Hepatocyte (in vitro differentiated cells): Measurements from ENCODE around the gene ITSN1. TPM values are rescaled to one million over a fixed set of nuclear protein-coding genes. Genes with fewer than 3 reads are reported as not detected.
"Not testable (repeated sequence)": the region's sequence is repeated elsewhere in the genome, so short reads cannot be mapped to it uniquely, and the experiment has no call there.

Source experiments
- DNase-seq: peaks from one replicate; pipeline ENCODE4 v3.0.0-alpha.2; 2016; ENCODE audit warnings: low spot score
- H2AFZ ChIP-seq: fragments of 200-600 bp; sonication (generic); 2 replicates; pipeline ENCODE4 v1.6.0; 2016; ENCODE audit warnings: antibody characterized with exemption, mild to moderate bottlenecking
- H3K27ac ChIP-seq: fragments of 200-600 bp; sonication (generic); 2 replicates; pipeline ENCODE4 v1.5.1; 2016; ENCODE audit warnings: mild to moderate bottlenecking
- H3K27me3 ChIP-seq: fragments of 200-600 bp; sonication (generic); 2 replicates; pipeline ENCODE4 v1.6.1; 2016
- H3K36me3 ChIP-seq: fragments of 200-600 bp; sonication (generic); replicated peaks from 2 replicates; pipeline ENCODE4 v1.5.1; 2016; ENCODE audit warnings: low read depth; ENCODE audit not compliant: insufficient read depth
- H3K4me1 ChIP-seq: fragments of 200-600 bp; sonication (generic); 2 replicates; pipeline ENCODE4 v1.5.1; 2016; ENCODE audit warnings: mild to moderate bottlenecking, moderate library complexity; ENCODE audit not compliant: insufficient read depth
- H3K4me2 ChIP-seq: fragments of 200-600 bp; sonication (generic); 2 replicates; pipeline ENCODE4 v1.6.0; 2016
- H3K4me3 ChIP-seq: fragments of 200-600 bp; sonication (generic); 2 replicates; pipeline ENCODE4 v1.5.1; 2016; ENCODE audit warnings: mild to moderate bottlenecking
- H3K79me2 ChIP-seq: fragments of 200-600 bp; sonication (generic); 2 replicates; pipeline ENCODE4 v1.6.0; 2017; ENCODE audit warnings: mild to moderate bottlenecking
- H3K9me2 ChIP-seq: fragments of 200-600 bp; sonication (generic); replicated peaks from 2 replicates; pipeline ENCODE4 v1.6.0; 2017; ENCODE audit warnings: mild to moderate bottlenecking; ENCODE audit not compliant: insufficient read depth
- H3K9me3 ChIP-seq: fragments of 200-600 bp; sonication (generic); 2 replicates; pipeline ENCODE4 v1.5.1; 2016; ENCODE audit warnings: low read depth, mild to moderate bottlenecking
- H4K20me1 ChIP-seq: fragments of 200-600 bp; sonication (generic); 2 replicates; pipeline ENCODE4 v1.6.0; 2016; ENCODE audit warnings: mild to moderate bottlenecking; ENCODE audit not compliant: insufficient read depth, poor library complexity, severe bottlenecking
- EZH2 ChIP-seq: fragments of 200-600 bp; sonication (generic); IDR thresholded peaks from 2 replicates; pipeline ENCODE4 v1.6.1; 2016; ENCODE audit warnings: antibody characterized with exemption, mild to moderate bottlenecking, borderline replicate concordance
- EZH2phosphoT487 ChIP-seq: fragments of 200-600 bp; sonication (generic); IDR thresholded peaks from one replicate; pipeline ENCODE4 v1.6.1; 2018; ENCODE audit warnings: antibody characterized with exemption, mild to moderate bottlenecking, low read depth, moderate library complexity; ENCODE audit not compliant: unreplicated experiment, severe bottlenecking
- WGBS: methylation state at CpG from one replicate; pipeline ENCODE4 v1.1.6; 2016; ENCODE audit warnings: low lambda C conversion rate; ENCODE audit errors: missing lambda C conversion rate; 5-methylcytosine and 5-hydroxymethylcytosine counted together
- polyA plus RNA-seq: library from polyadenylated mRNA; unstranded; fragments of >200 nt; fragmentation: Nextera tagmentation; extraction: Ambion mirVana; gene quantifications from 2 replicates; pipeline ENCODE4 v1.2.1, GENCODE V29; 2016
- total RNA-seq: library from RNA; depleted of rRNA; stranded (reverse); fragments of >200 nt; gene quantifications from 2 replicates; pipeline ENCODE4 v1.2.3, GENCODE V29; 2014
- TF ChIP-seq, protein P1 (sequence below): fragments of 200-600 bp; sonication (generic); IDR thresholded peaks from 2 replicates; pipeline ENCODE4 v1.5.1; 2016; ENCODE audit warnings: antibody characterized with exemption, mild to moderate bottlenecking; ENCODE audit not compliant: poor library complexity

ITSN1 gene
- total and polyA plus RNA-seq, 2 experiments from 2014 or later, result 43.6 to 46.0 TPM

DNA sequence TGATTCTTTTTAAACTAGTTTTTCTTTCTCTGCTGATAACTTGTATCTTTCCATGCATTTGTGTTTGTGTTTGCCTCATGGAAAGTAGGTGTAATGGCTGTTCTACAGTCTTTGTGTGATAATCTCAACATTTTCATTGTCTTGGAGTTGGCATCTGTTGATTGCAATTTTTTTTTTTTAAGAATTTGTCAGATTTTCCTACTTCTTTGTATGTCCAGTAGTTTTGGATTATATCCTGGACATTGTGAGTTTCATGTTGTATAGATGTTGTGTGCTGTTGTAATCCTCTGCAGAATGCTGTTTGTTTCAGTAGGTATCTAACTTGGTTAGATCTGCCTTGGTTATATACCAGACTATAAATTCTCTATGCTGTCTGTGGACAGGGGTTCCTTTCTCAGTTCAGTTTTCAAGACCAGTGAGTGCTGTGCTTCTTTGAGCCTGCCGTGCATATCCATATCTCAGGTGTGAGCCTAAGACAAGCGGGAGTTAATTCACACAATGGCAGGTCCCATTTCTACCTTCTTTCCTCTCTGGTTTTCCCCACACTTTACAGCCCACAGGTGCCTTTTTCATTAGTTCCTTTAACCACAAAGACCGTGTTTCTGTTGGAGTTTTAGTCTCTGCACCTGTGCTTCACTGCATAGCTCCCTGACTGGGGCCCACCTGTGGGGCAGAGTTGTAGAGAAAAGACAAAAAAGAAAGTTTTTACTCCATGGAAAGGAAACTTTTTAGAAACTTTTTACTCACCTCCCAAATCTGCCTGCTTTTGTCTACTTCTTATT, 69.9 kb downstream of the ITSN1 start:
- Histone ChIP-seq H3K4me3 (no peak overlapping the region), H3K36me3 (no peaks in the 10 kb centered on the region), H3K4me1 (peaks cover 11% of the 10 kb centered on the region), H4K20me1 (no peaks in the 10 kb centered on the region), H3K27ac (peak overlapping the region; percentile 73), H3K79me2 (peaks cover 81% of the 10 kb centered on the region), H3K4me2 (peak overlapping the region; percentile 56), H3K9me2 (no peaks in the 10 kb centered on the region), H2AFZ (no peak overlapping the region), H3K9me3 (no peaks in the 10 kb centered on the region), H3K27me3 (no peaks in the 10 kb centered on the region)
- 60% methylated on average over 3 of the region's 3 CpGs for WGBS
- TF ChIP-seq, protein P1, sequence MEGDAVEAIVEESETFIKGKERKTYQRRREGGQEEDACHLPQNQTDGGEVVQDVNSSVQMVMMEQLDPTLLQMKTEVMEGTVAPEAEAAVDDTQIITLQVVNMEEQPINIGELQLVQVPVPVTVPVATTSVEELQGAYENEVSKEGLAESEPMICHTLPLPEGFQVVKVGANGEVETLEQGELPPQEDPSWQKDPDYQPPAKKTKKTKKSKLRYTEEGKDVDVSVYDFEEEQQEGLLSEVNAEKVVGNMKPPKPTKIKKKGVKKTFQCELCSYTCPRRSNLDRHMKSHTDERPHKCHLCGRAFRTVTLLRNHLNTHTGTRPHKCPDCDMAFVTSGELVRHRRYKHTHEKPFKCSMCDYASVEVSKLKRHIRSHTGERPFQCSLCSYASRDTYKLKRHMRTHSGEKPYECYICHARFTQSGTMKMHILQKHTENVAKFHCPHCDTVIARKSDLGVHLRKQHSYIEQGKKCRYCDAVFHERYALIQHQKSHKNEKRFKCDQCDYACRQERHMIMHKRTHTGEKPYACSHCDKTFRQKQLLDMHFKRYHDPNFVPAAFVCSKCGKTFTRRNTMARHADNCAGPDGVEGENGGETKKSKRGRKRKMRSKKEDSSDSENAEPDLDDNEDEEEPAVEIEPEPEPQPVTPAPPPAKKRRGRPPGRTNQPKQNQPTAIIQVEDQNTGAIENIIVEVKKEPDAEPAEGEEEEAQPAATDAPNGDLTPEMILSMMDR, result no peak
- TF ChIP-seq EZH2phosphoT487 (no peak), EZH2 (no peak)
- DNase-seq, result no peak

GRCh38 chr21:33721081-33721480, 78.8 kb downstream of the ITSN1 start:
- Histone ChIP-seq H3K27ac (no peak overlapping the region), H3K9me2 (no peaks in the 10 kb centered on the region), H3K4me3 (no peak overlapping the region), H3K4me2 (no peak overlapping the region), H2AFZ (no peak overlapping the region), H3K79me2 (peaks cover 32% of the 10 kb centered on the region), H4K20me1 (no peaks in the 10 kb centered on the region), H3K27me3 (no peaks in the 10 kb centered on the region), H3K36me3 (peaks cover 4% of the 10 kb centered on the region), H3K4me1 (no peaks in the 10 kb centered on the region), H3K9me3 (no peaks in the 10 kb centered on the region)
- DNase-seq, result no peak
- WGBS, result 90% methylated on average over 2 of the region's 2 CpGs
- TF ChIP-seq, protein P1, result no peak
- TF ChIP-seq EZH2phosphoT487, result no peak
- TF ChIP-seq EZH2, result no peak

DNA sequence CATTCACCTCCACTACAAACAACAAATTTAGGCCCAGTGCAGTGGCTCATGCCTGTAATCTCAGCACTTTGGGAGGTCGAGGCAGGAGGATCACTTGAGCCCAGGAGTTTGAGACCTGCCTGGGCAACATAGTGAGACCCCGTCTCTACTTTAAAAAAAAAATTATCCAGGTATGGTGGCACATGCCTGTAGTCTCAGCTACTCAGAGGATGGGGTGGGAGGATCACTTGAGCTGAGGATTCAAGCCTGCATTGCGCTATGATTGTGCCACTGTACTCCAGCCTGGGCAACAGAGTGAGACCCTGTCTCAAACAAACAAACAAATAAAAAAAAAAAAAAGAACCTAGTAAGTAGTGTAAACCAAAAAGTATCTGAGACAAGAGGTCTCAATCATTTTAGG, 86.8 kb downstream of the ITSN1 start:
- not testable (repeated sequence) for H3K9me3 ChIP-seq, H3K4me3 ChIP-seq, H3K27ac ChIP-seq, H2AFZ ChIP-seq, H3K27me3 ChIP-seq, H3K9me2 ChIP-seq, H3K4me1 ChIP-seq, H3K36me3 ChIP-seq, DNase-seq, H3K79me2 ChIP-seq, H3K4me2 ChIP-seq, H4K20me1 ChIP-seq
- WGBS, result 95% methylated on average over 3 of the region's 3 CpGs

DNA sequence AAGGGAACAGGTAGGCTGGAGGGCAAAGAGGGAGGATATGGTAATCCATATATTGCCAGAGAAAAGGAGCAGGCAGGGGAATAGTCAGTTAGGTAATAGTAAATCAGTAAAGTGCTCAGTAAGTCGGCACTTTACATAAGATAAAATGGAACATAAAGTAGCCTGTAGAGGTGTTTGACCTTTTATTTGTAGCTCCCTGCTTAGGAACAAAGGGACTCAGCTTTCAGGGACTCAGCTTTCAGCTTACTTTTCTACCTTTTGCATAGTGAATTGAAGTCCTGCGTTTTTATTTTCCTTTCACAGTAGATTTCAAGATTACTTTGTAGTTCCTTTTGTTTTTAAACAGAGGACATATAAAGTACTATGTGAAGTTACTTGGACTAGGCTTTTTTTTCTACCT, 87.3 kb downstream of the ITSN1 start:
- Histone ChIP-seq H3K27ac (no peak overlapping the region), H3K79me2 (no peaks in the 10 kb centered on the region), H3K4me1 (peaks cover 8% of the 10 kb centered on the region), H3K27me3 (no peaks in the 10 kb centered on the region), H3K4me2 (no peak overlapping the region), H3K4me3 (no peak overlapping the region), H2AFZ (no peak overlapping the region), H3K36me3 (peaks cover under 1% of the 10 kb centered on the region), H3K9me3 (no peaks in the 10 kb centered on the region), H4K20me1 (no peaks in the 10 kb centered on the region), H3K9me2 (no peaks in the 10 kb centered on the region)
- 37% methylated on average over 2 of the region's 2 CpGs for WGBS
- TF ChIP-seq EZH2 (no peak), EZH2phosphoT487 (no peak)
- TF ChIP-seq, protein P1, result no peak
- no peak for DNase-seq
